ENCODE data around the gene GPD2. TPM values are rescaled to one million over a fixed set of nuclear protein-coding genes. Genes with fewer than 3 reads are reported as not detected.

The GPD2 gene
- polyA plus RNA-seq, 1 donor from 2014 or later = 3.5 TPM

- no peaks in the 10 kb centered on the region for H3K9me2 ChIP-seq (ENCODE audit: insufficient read depth, low read length)
- no peaks in the 10 kb centered on the region for H3K79me2 ChIP-seq (replicated peaks; ENCODE audit: insufficient read depth, low read length)
- no peak overlapping the region for H2AFZ ChIP-seq (ENCODE audit: low read depth, low read length)
- no peaks in the 10 kb centered on the region for H4K20me1 ChIP-seq (ENCODE audit: insufficient read depth)
- H3K9me3 ChIP-seq (ENCODE audit: low read length) = no peaks in the 10 kb centered on the region
- TF ChIP-seq MXI1 (conservative IDR thresholded peaks at IDR 0.05; ENCODE audit: poor library complexity, severe bottlenecking) (no peak), REST (IDR thresholded peaks at IDR 0.05; ENCODE audit: borderline replicate concordance) (no peak), EP300 (conservative IDR thresholded peaks at IDR 0.05; ENCODE audit: poor library complexity, severe bottlenecking) (no peak), RAD21 (conservative IDR thresholded peaks at IDR 0.05) (no peak), EZH2 (IDR thresholded peaks at IDR 0.05; ENCODE audit: borderline replicate concordance, insufficient read depth, low read length, poor library complexity, severe bottlenecking) (no peak)
- H3K4me3 ChIP-seq (ENCODE audit: low read length) = no peak overlapping the region
- H3K27ac ChIP-seq (ENCODE audit: low read length) = no peak overlapping the region
- no peak overlapping the region for H3K9ac ChIP-seq (ENCODE audit: low read length)
- no peaks in the 10 kb centered on the region for H3F3A ChIP-seq (ENCODE audit: insufficient read depth, low read length, poor library complexity, severe bottlenecking)
- H3K4me2 ChIP-seq (ENCODE audit: low read length) = no peak overlapping the region
- H3K36me3 ChIP-seq (ENCODE audit: insufficient read depth, low read length) = no peaks in the 10 kb centered on the region
- H3K27me3 ChIP-seq (ENCODE audit: insufficient read depth, low read depth, low read length) = peaks cover 18% of the 10 kb centered on the region
These were observed 1.8 kb downstream of the GPD2 start for GRCh38 chr2:156437931-156438410.

GRCh38 chr2:156443089-156443488 lies 6.9 kb downstream of the GPD2 start:
- H3K27me3 ChIP-seq (ENCODE audit: insufficient read depth, low read depth, low read length) = no peaks in the 10 kb centered on the region
- H3K9me3 ChIP-seq (ENCODE audit: low read length) = no peaks in the 10 kb centered on the region
- H3K27ac ChIP-seq (ENCODE audit: low read length) = no peak overlapping the region
- TF ChIP-seq POLR2AphosphoS5 (IDR thresholded peaks at IDR 0.05) = no peak
- no peak for TF ChIP-seq MXI1 (conservative IDR thresholded peaks at IDR 0.05; ENCODE audit: poor library complexity, severe bottlenecking)
- TF ChIP-seq EP300 (conservative IDR thresholded peaks at IDR 0.05; ENCODE audit: poor library complexity, severe bottlenecking) = no peak
- no peak for TF ChIP-seq REST (IDR thresholded peaks at IDR 0.05; ENCODE audit: borderline replicate concordance)
- no peak for TF ChIP-seq TAF1 (IDR thresholded peaks at IDR 0.05; ENCODE audit: low read depth)
- no peak for TF ChIP-seq EZH2 (IDR thresholded peaks at IDR 0.05; ENCODE audit: borderline replicate concordance, insufficient read depth, low read length, poor library complexity, severe bottlenecking)
- no peak for TF ChIP-seq SMC3 (conservative IDR thresholded peaks at IDR 0.05; ENCODE audit: poor library complexity)
- TF ChIP-seq, protein P1, sequence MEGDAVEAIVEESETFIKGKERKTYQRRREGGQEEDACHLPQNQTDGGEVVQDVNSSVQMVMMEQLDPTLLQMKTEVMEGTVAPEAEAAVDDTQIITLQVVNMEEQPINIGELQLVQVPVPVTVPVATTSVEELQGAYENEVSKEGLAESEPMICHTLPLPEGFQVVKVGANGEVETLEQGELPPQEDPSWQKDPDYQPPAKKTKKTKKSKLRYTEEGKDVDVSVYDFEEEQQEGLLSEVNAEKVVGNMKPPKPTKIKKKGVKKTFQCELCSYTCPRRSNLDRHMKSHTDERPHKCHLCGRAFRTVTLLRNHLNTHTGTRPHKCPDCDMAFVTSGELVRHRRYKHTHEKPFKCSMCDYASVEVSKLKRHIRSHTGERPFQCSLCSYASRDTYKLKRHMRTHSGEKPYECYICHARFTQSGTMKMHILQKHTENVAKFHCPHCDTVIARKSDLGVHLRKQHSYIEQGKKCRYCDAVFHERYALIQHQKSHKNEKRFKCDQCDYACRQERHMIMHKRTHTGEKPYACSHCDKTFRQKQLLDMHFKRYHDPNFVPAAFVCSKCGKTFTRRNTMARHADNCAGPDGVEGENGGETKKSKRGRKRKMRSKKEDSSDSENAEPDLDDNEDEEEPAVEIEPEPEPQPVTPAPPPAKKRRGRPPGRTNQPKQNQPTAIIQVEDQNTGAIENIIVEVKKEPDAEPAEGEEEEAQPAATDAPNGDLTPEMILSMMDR (IDR thresholded peaks at IDR 0.05; ENCODE audit: poor library complexity, severe bottlenecking) = no peak
- TF ChIP-seq RAD21 (conservative IDR thresholded peaks at IDR 0.05) = no peak
- no peaks in the 10 kb centered on the region for H3K79me2 ChIP-seq (replicated peaks; ENCODE audit: insufficient read depth, low read length)
- H4K20me1 ChIP-seq (ENCODE audit: insufficient read depth) = no peaks in the 10 kb centered on the region
- H3K4me3 ChIP-seq (ENCODE audit: low read length) = no peak overlapping the region
- H3F3A ChIP-seq (ENCODE audit: insufficient read depth, low read length, poor library complexity, severe bottlenecking) = no peaks in the 10 kb centered on the region
- no peak overlapping the region for H3K9ac ChIP-seq (ENCODE audit: low read length)
- H2AFZ ChIP-seq (ENCODE audit: low read depth, low read length) = no peak overlapping the region
- H3K9me2 ChIP-seq (ENCODE audit: insufficient read depth, low read length) = no peaks in the 10 kb centered on the region
- no peaks in the 10 kb centered on the region for H3K36me3 ChIP-seq (ENCODE audit: insufficient read depth, low read length)
- no peak overlapping the region for H3K4me2 ChIP-seq (ENCODE audit: low read length)
